Fibroblast of lung (primary cell): ENCODE data around the gene DNAI1.

Source experiments
- EZH2 ChIP-seq: IDR thresholded peaks from 2 replicates; pipeline ENCODE4 v1.5.1; 2012; ENCODE audit warnings: low read length, control low read depth, mild to moderate bottlenecking; ENCODE audit errors: missing control alignments
- TF ChIP-seq, protein P1 (sequence below), 2 donors: IDR thresholded peaks in 1 of 2; conservative IDR thresholded peaks in 1 of 2; 1 replicate in 1 of 2; 2 replicates in 1 of 2; pipeline ENCODE4 v1.5.1; 2011 to 2012; ENCODE audit warnings: low read length in 2 of 2, control low read depth in 1 of 2, inconsistent platforms in 1 of 2, low read depth in 1 of 2, mild to moderate bottlenecking in 1 of 2

DNA sequence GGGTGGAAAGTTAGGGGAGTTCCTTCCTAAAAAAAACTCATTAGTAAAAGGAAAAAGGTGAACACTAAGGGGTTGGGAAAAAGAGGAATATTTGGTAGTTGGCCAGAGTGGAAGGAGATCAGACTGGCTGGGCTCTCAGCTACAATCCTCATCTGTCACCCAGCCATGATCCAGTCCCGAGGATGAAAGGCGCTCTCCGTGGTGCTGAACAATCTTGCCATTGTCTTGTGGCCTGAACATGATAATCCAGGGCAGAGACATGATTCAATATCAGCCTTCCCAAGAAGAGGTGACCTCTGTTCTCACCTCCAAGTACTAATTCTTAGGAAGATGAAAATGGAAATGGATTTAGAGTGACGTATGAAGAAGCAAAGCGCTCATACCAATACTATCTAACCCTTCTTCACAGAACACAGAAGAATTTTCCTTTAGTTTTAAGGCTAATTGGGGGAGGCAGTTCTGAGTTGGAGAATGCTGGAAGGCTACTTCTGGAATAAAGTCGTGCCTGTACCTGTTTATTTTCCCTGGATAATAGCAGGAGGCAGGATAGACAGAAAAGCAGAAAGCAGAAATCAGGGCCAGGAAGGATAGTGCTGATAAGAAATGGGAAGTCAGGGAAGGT is 45.3 kb upstream of the DNAI1 start:
- TF ChIP-seq, protein P1, sequence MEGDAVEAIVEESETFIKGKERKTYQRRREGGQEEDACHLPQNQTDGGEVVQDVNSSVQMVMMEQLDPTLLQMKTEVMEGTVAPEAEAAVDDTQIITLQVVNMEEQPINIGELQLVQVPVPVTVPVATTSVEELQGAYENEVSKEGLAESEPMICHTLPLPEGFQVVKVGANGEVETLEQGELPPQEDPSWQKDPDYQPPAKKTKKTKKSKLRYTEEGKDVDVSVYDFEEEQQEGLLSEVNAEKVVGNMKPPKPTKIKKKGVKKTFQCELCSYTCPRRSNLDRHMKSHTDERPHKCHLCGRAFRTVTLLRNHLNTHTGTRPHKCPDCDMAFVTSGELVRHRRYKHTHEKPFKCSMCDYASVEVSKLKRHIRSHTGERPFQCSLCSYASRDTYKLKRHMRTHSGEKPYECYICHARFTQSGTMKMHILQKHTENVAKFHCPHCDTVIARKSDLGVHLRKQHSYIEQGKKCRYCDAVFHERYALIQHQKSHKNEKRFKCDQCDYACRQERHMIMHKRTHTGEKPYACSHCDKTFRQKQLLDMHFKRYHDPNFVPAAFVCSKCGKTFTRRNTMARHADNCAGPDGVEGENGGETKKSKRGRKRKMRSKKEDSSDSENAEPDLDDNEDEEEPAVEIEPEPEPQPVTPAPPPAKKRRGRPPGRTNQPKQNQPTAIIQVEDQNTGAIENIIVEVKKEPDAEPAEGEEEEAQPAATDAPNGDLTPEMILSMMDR (conservative IDR thresholded peaks at IDR 0.05 in 1 of 2, IDR thresholded peaks at IDR 0.05 in 1 of 2; ENCODE audit: low read depth in 1 of 2, low read length in 2 of 2): no peak
- no peak for TF ChIP-seq EZH2
